ENCODE measurements around the gene KCTD16. TPM values are rescaled to one million over a fixed set of nuclear protein-coding genes. Genes with fewer than 3 reads are reported as not detected.

Gene KCTD16
- total RNA-seq, 2 donors from 2014 or later: 0.14 to 0.62 TPM

- no peak overlapping the region for H3K4me3 ChIP-seq
- intact Hi-C loops (cut with DNase I): no loop called here
- WGBS: 65% methylated on average over 4 of the region's 4 CpGs
- no peak overlapping the region for H3K27ac ChIP-seq
- H3K36me3 ChIP-seq: no peaks in the 10 kb centered on the region
- no peaks in the 10 kb centered on the region for H3K27me3 ChIP-seq (replicated peaks; ENCODE audit: insufficient read depth)
- no peaks in the 10 kb centered on the region for H3K9me3 ChIP-seq
- H3K4me1 ChIP-seq (replicated peaks): peaks cover 3% of the 10 kb centered on the region
- DNase-seq (ENCODE audit: low spot score): no peak
- TF ChIP-seq POLR2A (IDR thresholded peaks at IDR 0.05) (no peak), CTCF (IDR thresholded peaks at IDR 0.05) (no peak), POLR2AphosphoS5 (IDR thresholded peaks at IDR 0.05) (no peak)
These were observed 197.9 kb downstream of the KCTD16 start for GRCh38 chr5:144368556-144368955.

GRCh38 chr5:144369006-144369405, 198.3 kb downstream of the KCTD16 start:
- Histone ChIP-seq H3K4me1 (replicated peaks) (peaks cover 3% of the 10 kb centered on the region), H3K9me3 (no peaks in the 10 kb centered on the region), H3K27me3 (replicated peaks; ENCODE audit: insufficient read depth) (no peaks in the 10 kb centered on the region), H3K36me3 (no peaks in the 10 kb centered on the region), H3K4me3 (no peak overlapping the region), H3K27ac (no peak overlapping the region)
- WGBS: 72% methylated on average over 4 of the region's 4 CpGs
- TF ChIP-seq POLR2A (IDR thresholded peaks at IDR 0.05) (no peak), POLR2AphosphoS5 (IDR thresholded peaks at IDR 0.05) (no peak), CTCF (IDR thresholded peaks at IDR 0.05) (no peak)
- intact Hi-C loops (cut with DNase I): no loop called here
- DNase-seq (ENCODE audit: low spot score): no peak

GRCh38 chr5:144370273-144370672, 199.6 kb downstream of the KCTD16 start:
- intact Hi-C loops (cut with DNase I): no loop called here
- H3K27me3 ChIP-seq (replicated peaks; ENCODE audit: insufficient read depth): no peaks in the 10 kb centered on the region
- 36% methylated on average over 3 of the region's 3 CpGs for WGBS
- H3K4me1 ChIP-seq (replicated peaks): peaks cover 3% of the 10 kb centered on the region
- no peak for TF ChIP-seq CTCF (IDR thresholded peaks at IDR 0.05)
- TF ChIP-seq POLR2A (IDR thresholded peaks at IDR 0.05): no peak
- peak; percentile 74 for TF ChIP-seq POLR2AphosphoS5 (IDR thresholded peaks at IDR 0.05)
- no peaks in the 10 kb centered on the region for H3K36me3 ChIP-seq
- no peak overlapping the region for H3K4me3 ChIP-seq
- H3K27ac ChIP-seq: peak overlapping the region in 1 of 2 donors; percentile 43
- DNase-seq (ENCODE audit: low spot score): peak; percentile 41
- H3K9me3 ChIP-seq: no peaks in the 10 kb centered on the region

GRCh38 chr5:144374637-144375036, 204.0 kb downstream of the KCTD16 start:
- Histone ChIP-seq H3K4me3 (no peak overlapping the region), H3K4me1 (replicated peaks) (peaks cover 3% of the 10 kb centered on the region), H3K9me3 (no peaks in the 10 kb centered on the region), H3K27ac (no peak overlapping the region), H3K27me3 (replicated peaks; ENCODE audit: insufficient read depth) (no peaks in the 10 kb centered on the region), H3K36me3 (no peaks in the 10 kb centered on the region)
- intact Hi-C loops (cut with DNase I): no loop called here
- TF ChIP-seq POLR2AphosphoS5 (IDR thresholded peaks at IDR 0.05): no peak
- TF ChIP-seq CTCF (IDR thresholded peaks at IDR 0.05): no peak
- TF ChIP-seq POLR2A (IDR thresholded peaks at IDR 0.05): no peak
- 87% methylated on average over 1 of the region's 1 CpG for WGBS
- DNase-seq (ENCODE audit: low spot score): no peak

- intact Hi-C loops (cut with DNase I): no loop called here
- no peaks in the 10 kb centered on the region for H3K27me3 ChIP-seq (replicated peaks; ENCODE audit: insufficient read depth)
- no peaks in the 10 kb centered on the region for H3K36me3 ChIP-seq
- no peaks in the 10 kb centered on the region for H3K4me1 ChIP-seq (replicated peaks)
- DNase-seq (ENCODE audit: low spot score): no peak
- no peak overlapping the region for H3K4me3 ChIP-seq
- no peaks in the 10 kb centered on the region for H3K9me3 ChIP-seq
- no peak overlapping the region for H3K27ac ChIP-seq
- TF ChIP-seq CTCF (IDR thresholded peaks at IDR 0.05) (no peak), POLR2AphosphoS5 (IDR thresholded peaks at IDR 0.05) (peak; percentile 18)
These were observed 206.5 kb downstream of the KCTD16 start for GRCh38 chr5:144377207-144377606.

Data from prostate gland (tissue), 2 donors.